DOHH2 (cell line): ENCODE results near the gene ATP5F1D.

ENCODE experiments used
- H3F3A ChIP-seq: fragments of 200-600 bp; sonication (generic), shearing (Covaris generic); 2 replicates; pipeline ENCODE4 v1.6.0; 2016; ENCODE audit warnings: antibody characterized with exemption, mild to moderate bottlenecking; ENCODE audit not compliant: control insufficient read depth, insufficient read depth
- H3K27ac ChIP-seq: fragments of 200-600 bp; sonication (generic); 2 replicates; pipeline ENCODE4 v1.5.1; 2014; ENCODE audit warnings: low read depth, mild to moderate bottlenecking, low read length, moderate library complexity
- H3K27me3 ChIP-seq: fragments of 200-600 bp; sonication (generic); 2 replicates; pipeline ENCODE4 v1.6.1; 2014; ENCODE audit warnings: mild to moderate bottlenecking, low read length, mixed read lengths; ENCODE audit not compliant: control insufficient read depth
- H3K36me3 ChIP-seq: fragments of 200-600 bp; sonication (generic); 2 replicates; pipeline ENCODE4 v1.6.1; 2014; ENCODE audit warnings: mild to moderate bottlenecking, low read length, moderate library complexity, mixed read lengths; ENCODE audit not compliant: control insufficient read depth
- H3K4me1 ChIP-seq: fragments of 200-600 bp; sonication (generic); 2 replicates; pipeline ENCODE4 v1.6.1; 2014; ENCODE audit warnings: mild to moderate bottlenecking, low read length, mixed read lengths; ENCODE audit not compliant: control insufficient read depth
- H3K4me2 ChIP-seq: fragments of 200-600 bp; sonication (generic); 2 replicates; pipeline ENCODE4 v1.6.0; 2014; ENCODE audit warnings: mild to moderate bottlenecking, low read length, moderate library complexity
- H3K4me3 ChIP-seq: fragments of 200-600 bp; sonication (generic); 2 replicates; pipeline ENCODE4 v1.5.1; 2014; ENCODE audit warnings: mild to moderate bottlenecking, low read length, mixed read lengths
- H3K79me2 ChIP-seq: fragments of 200-600 bp; sonication (generic); 2 replicates; pipeline ENCODE4 v1.6.1; 2014; ENCODE audit warnings: mild to moderate bottlenecking, low read length, mixed read lengths; ENCODE audit not compliant: control insufficient read depth
- H3K9me2 ChIP-seq: fragments of 200-600 bp; sonication (generic); replicated peaks from 2 replicates; pipeline ENCODE4 v1.6.1; 2014; ENCODE audit warnings: mild to moderate bottlenecking, low read length, mixed read lengths; ENCODE audit not compliant: control insufficient read depth
- H3K9me3 ChIP-seq: fragments of 200-600 bp; sonication (generic); 2 replicates; pipeline ENCODE4 v1.6.1; 2014; ENCODE audit warnings: antibody characterized with exemption, low read length, mixed read lengths; ENCODE audit not compliant: control insufficient read depth, insufficient read depth
- H4K20me1 ChIP-seq: fragments of 200-600 bp; sonication (generic); 2 replicates; pipeline ENCODE4 v1.6.0; 2014; ENCODE audit warnings: low read depth, mild to moderate bottlenecking, antibody characterized with exemption, low read length, moderate library complexity; ENCODE audit not compliant: control insufficient read depth, insufficient read depth
- EZH2phosphoT487 ChIP-seq: fragments of 200-600 bp; sonication (generic); IDR thresholded peaks from 2 replicates; pipeline ENCODE4 v1.6.1; 2017; ENCODE audit warnings: borderline replicate concordance, mild to moderate bottlenecking, antibody characterized with exemption, low read length, moderate library complexity, mixed read lengths
- TF ChIP-seq, protein P1 (sequence below): fragments of 200-600 bp; sonication (generic); IDR thresholded peaks from one replicate; pipeline ENCODE4 v1.5.1; 2014; ENCODE audit warnings: antibody characterized with exemption, mild to moderate bottlenecking, low read depth, low read length; ENCODE audit not compliant: poor library complexity, severe bottlenecking

Gene ATP5F1D

DNA sequence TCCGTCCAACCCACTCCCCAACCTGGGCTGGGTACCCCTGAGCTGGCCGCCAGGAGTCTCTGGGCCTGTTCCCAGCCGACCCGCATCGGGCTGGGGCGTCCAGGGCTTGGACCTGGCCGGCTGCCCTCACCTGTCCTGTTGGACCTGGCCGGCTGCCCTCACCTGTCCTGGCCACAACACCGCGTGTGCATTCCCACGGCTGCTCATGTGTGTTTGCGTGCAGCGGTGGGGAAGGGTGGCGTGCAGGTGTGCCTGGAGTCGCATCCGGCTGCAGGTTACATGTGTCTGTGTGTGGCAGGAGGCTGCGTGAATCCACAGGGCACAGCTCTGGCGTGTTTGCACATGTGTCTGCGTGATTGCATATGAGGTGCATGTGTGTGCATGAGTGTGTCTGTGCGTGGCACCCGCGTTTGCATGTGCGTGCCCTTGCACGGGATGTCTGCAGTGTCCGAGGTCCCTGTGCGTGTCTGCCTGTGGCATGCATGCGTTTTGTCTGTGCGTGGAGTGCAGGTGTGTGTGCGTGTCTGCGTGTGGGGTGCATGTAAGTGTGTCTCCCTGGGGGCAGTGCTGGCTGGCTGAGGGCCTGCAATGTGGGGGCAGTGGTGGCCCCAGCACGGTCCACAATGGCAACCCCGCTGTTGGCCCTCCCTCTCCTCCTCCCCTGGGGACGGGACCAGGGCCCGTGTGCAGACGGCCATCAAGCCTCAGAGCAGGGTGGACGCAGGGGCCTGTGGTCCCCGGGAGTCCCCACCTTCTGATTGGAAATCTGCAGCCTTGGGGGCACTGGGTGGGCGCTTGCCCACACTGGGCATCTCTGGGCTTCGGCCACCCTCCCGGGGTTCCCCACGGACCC lies 47.5 kb downstream of the ATP5F1D start:
- Histone ChIP-seq H3K27me3 (peaks cover 57% of the 10 kb centered on the region), H3F3A (no peaks in the 10 kb centered on the region; the same call in 1 of the 2 replicates), H3K4me3 (no peak overlapping the region), H3K27ac (no peak overlapping the region), H3K9me3 (no peaks in the 10 kb centered on the region), H3K4me1 (peaks cover 16% of the 10 kb centered on the region), H3K79me2 (no peaks in the 10 kb centered on the region), H3K9me2 (no peaks in the 10 kb centered on the region), H4K20me1 (no peaks in the 10 kb centered on the region), H3K36me3 (no peaks in the 10 kb centered on the region), H3K4me2 (no peak overlapping the region)
- no peak for TF ChIP-seq EZH2phosphoT487
- TF ChIP-seq, protein P1, sequence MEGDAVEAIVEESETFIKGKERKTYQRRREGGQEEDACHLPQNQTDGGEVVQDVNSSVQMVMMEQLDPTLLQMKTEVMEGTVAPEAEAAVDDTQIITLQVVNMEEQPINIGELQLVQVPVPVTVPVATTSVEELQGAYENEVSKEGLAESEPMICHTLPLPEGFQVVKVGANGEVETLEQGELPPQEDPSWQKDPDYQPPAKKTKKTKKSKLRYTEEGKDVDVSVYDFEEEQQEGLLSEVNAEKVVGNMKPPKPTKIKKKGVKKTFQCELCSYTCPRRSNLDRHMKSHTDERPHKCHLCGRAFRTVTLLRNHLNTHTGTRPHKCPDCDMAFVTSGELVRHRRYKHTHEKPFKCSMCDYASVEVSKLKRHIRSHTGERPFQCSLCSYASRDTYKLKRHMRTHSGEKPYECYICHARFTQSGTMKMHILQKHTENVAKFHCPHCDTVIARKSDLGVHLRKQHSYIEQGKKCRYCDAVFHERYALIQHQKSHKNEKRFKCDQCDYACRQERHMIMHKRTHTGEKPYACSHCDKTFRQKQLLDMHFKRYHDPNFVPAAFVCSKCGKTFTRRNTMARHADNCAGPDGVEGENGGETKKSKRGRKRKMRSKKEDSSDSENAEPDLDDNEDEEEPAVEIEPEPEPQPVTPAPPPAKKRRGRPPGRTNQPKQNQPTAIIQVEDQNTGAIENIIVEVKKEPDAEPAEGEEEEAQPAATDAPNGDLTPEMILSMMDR: no peak

DNA sequence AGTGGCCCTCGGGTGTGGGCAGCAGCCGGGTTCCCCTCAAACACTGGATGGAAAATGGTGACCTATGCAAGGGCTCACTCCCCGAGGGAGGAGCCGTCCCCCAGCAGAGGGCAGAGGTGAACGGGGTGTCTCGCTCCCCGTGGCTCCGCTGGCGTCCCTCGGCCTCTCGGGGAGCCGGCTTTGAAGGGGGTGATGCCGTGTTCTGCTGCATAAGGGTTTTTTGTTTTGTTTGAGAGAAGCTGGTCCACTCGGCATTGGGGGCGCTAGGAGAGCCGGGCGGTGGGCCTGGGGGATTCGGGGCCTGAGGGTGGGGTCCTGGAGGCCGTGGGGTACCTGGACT lies 48.1 kb downstream of the ATP5F1D start:
- Histone ChIP-seq H3K4me1 (peaks cover 16% of the 10 kb centered on the region), H3K4me3 (no peak overlapping the region), H4K20me1 (no peaks in the 10 kb centered on the region), H3K9me2 (no peaks in the 10 kb centered on the region), H3K9me3 (no peaks in the 10 kb centered on the region), H3K27ac (no peak overlapping the region), H3K4me2 (no peak overlapping the region), H3K27me3 (peaks cover 53% of the 10 kb centered on the region), H3F3A (no peaks in the 10 kb centered on the region; the same call in 1 of the 2 replicates), H3K36me3 (no peaks in the 10 kb centered on the region), H3K79me2 (no peaks in the 10 kb centered on the region)
- TF ChIP-seq EZH2phosphoT487: no peak
- TF ChIP-seq, protein P1: no peak

DNA sequence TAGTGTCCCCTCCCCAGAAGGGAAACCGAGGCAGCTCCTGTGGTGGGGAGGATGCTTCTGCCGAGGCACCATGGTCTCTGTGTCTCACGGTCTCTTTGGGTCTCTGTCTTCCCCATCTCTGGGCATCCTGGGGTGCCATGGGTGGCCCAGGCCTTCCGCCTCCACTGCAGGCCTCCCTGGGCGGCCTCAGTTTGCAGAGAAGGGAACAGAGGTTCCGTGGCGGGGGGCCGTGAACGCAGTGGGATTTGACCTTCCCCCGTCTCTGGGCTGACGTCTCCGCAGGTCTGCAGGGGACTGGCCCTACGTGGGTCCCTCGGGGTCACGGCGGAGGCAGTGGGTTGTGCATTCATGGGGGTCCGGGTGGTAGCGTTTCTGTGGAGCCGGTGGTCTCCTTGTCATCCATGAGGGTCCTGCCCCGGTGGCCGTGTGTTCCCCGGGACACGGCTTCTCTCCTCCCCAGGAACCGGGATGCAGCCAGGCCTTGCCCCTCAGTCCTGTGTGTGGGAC lies 48.7 kb downstream of the ATP5F1D start:
- H3K79me2 ChIP-seq: no peaks in the 10 kb centered on the region
- H3K4me3 ChIP-seq: no peak overlapping the region
- H3K27ac ChIP-seq: no peak overlapping the region
- no peak overlapping the region for H3K4me2 ChIP-seq
- no peaks in the 10 kb centered on the region for H4K20me1 ChIP-seq
- H3K36me3 ChIP-seq: no peaks in the 10 kb centered on the region
- H3K27me3 ChIP-seq: peaks cover 47% of the 10 kb centered on the region
- TF ChIP-seq EZH2phosphoT487: no peak
- TF ChIP-seq, protein P1: no peak
- H3K9me3 ChIP-seq: no peaks in the 10 kb centered on the region
- H3F3A ChIP-seq: no peaks in the 10 kb centered on the region
- H3K4me1 ChIP-seq: peaks cover 16% of the 10 kb centered on the region
- H3K9me2 ChIP-seq: no peaks in the 10 kb centered on the region
